Measurements from ENCODE around the gene OBP2B. TPM values are rescaled to one million over a fixed set of nuclear protein-coding genes. Genes with fewer than 3 reads are reported as not detected.

Gene OBP2B
- polyA plus RNA-seq, 1 donor from 2014 or later = not detected

- H4K20me1 ChIP-seq (ENCODE audit: insufficient read depth) = no peaks in the 10 kb centered on the region
These were observed 28.1 kb downstream of the OBP2B start for GRCh38 chr9:133180953-133181352.

DNA sequence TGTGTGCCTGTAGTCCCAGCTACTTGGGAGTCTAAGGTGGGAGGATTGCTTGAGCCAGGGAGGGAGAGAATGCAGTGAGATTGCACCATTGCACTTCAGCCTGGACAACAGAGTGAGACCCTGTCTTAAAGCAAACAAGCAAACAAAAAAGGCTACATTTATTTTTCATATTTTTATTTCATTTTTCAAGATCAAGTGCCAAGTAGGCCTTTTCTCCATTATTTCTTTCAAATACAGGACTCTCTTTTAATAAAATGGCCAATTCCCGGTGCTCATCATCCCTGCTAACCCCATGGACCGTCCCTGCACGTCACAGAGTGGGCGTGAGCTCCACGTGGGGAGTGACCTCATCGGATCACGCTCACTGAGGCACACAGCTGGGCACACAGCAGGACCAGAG, 36.0 kb downstream of the OBP2B start:
- no peak overlapping the region for H3K4me3 ChIP-seq (ENCODE audit: low read length)
- H3K27ac ChIP-seq (ENCODE audit: low read length) = no peak overlapping the region
- H4K20me1 ChIP-seq (ENCODE audit: insufficient read depth) = no peaks in the 10 kb centered on the region
- no peaks in the 10 kb centered on the region for H3K9me2 ChIP-seq (ENCODE audit: insufficient read depth, low read length)
- TF ChIP-seq TAF1 (IDR thresholded peaks at IDR 0.05; ENCODE audit: low read depth) (no peak), REST (IDR thresholded peaks at IDR 0.05; ENCODE audit: borderline replicate concordance) (no peak), RAD21 (conservative IDR thresholded peaks at IDR 0.05) (no peak), EZH2 (IDR thresholded peaks at IDR 0.05; ENCODE audit: borderline replicate concordance, insufficient read depth, low read length, poor library complexity, severe bottlenecking) (no peak), EP300 (conservative IDR thresholded peaks at IDR 0.05; ENCODE audit: poor library complexity, severe bottlenecking) (no peak), POLR2AphosphoS5 (IDR thresholded peaks at IDR 0.05) (no peak), MXI1 (conservative IDR thresholded peaks at IDR 0.05; ENCODE audit: poor library complexity, severe bottlenecking) (no peak), SMC3 (conservative IDR thresholded peaks at IDR 0.05; ENCODE audit: poor library complexity) (no peak)
- TF ChIP-seq, protein P1, sequence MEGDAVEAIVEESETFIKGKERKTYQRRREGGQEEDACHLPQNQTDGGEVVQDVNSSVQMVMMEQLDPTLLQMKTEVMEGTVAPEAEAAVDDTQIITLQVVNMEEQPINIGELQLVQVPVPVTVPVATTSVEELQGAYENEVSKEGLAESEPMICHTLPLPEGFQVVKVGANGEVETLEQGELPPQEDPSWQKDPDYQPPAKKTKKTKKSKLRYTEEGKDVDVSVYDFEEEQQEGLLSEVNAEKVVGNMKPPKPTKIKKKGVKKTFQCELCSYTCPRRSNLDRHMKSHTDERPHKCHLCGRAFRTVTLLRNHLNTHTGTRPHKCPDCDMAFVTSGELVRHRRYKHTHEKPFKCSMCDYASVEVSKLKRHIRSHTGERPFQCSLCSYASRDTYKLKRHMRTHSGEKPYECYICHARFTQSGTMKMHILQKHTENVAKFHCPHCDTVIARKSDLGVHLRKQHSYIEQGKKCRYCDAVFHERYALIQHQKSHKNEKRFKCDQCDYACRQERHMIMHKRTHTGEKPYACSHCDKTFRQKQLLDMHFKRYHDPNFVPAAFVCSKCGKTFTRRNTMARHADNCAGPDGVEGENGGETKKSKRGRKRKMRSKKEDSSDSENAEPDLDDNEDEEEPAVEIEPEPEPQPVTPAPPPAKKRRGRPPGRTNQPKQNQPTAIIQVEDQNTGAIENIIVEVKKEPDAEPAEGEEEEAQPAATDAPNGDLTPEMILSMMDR (IDR thresholded peaks at IDR 0.05; ENCODE audit: poor library complexity, severe bottlenecking) = no peak
- H3K36me3 ChIP-seq (ENCODE audit: insufficient read depth, low read length) = no peaks in the 10 kb centered on the region
- no peaks in the 10 kb centered on the region for H3K79me2 ChIP-seq (replicated peaks; ENCODE audit: insufficient read depth, low read length)
- no peak overlapping the region for H3K4me2 ChIP-seq (ENCODE audit: low read length)
- H3K9me3 ChIP-seq (ENCODE audit: low read length) = no peaks in the 10 kb centered on the region
- no peaks in the 10 kb centered on the region for H3K27me3 ChIP-seq (ENCODE audit: insufficient read depth, low read depth, low read length)
- H2AFZ ChIP-seq (ENCODE audit: low read depth, low read length) = no peak overlapping the region
- H3K9ac ChIP-seq (ENCODE audit: low read length) = no peak overlapping the region
- no peaks in the 10 kb centered on the region for H3F3A ChIP-seq (ENCODE audit: insufficient read depth, low read length, poor library complexity, severe bottlenecking)

More at GRCh38 chr9:133180953-133181352, 28.1 kb downstream of the OBP2B start:
- H3K4me3 ChIP-seq (ENCODE audit: low read length) = no peak overlapping the region
- no peaks in the 10 kb centered on the region for H3K9me2 ChIP-seq (ENCODE audit: insufficient read depth, low read length)
- H3K9me3 ChIP-seq (ENCODE audit: low read length) = no peaks in the 10 kb centered on the region
- no peak overlapping the region for H2AFZ ChIP-seq (ENCODE audit: low read depth, low read length)
- TF ChIP-seq REST (IDR thresholded peaks at IDR 0.05; ENCODE audit: borderline replicate concordance) (no peak), POLR2AphosphoS5 (IDR thresholded peaks at IDR 0.05) (no peak)
- no peaks in the 10 kb centered on the region for H3K79me2 ChIP-seq (replicated peaks; ENCODE audit: insufficient read depth, low read length)
- no peak overlapping the region for H3K27ac ChIP-seq (ENCODE audit: low read length)
- no peak overlapping the region for H3K4me2 ChIP-seq (ENCODE audit: low read length)
- H3K9ac ChIP-seq (ENCODE audit: low read length) = no peak overlapping the region
- no peaks in the 10 kb centered on the region for H3K36me3 ChIP-seq (ENCODE audit: insufficient read depth, low read length)
- no peaks in the 10 kb centered on the region for H3K27me3 ChIP-seq (ENCODE audit: insufficient read depth, low read depth, low read length)
- no peaks in the 10 kb centered on the region for H3F3A ChIP-seq (ENCODE audit: insufficient read depth, low read length, poor library complexity, severe bottlenecking)

Data from neural cell (in vitro differentiated cells).